Common myeloid progenitor, CD34-positive (primary cell): ENCODE data around the gene TICAM1.
"Not testable (repeated sequence)": the region's sequence is repeated elsewhere in the genome, so short reads cannot be mapped to it uniquely, and the experiment has no call there.

Experiments
- CTCF ChIA-PET: fragments of 350-600 bp; sonication (Branson Sonifier 250); formaldehyde crosslinking; loops from one replicate; lab custom pipeline; 2021; ENCODE audit warnings: antibody characterized with exemption; lab: Charles Lee
- POLR2A ChIA-PET: fragments of 350-600 bp; sonication (Branson Sonifier 250); formaldehyde crosslinking; loops from one replicate; lab custom pipeline; 2021; ENCODE audit warnings: antibody characterized with exemption; lab: Charles Lee
- DNase-seq, 3 donors: peaks; one replicate each; pipeline versions ENCODE4 v3.0.0 to v3.0.0-alpha.2; 2013
- H3K27ac ChIP-seq, 2 experiments: 1 replicate in 1 of 2; 2 replicates in 1 of 2; pipeline ENCODE4 v1.7.0; 2013; ENCODE audit warnings: inconsistent platforms in 2 of 2, low read length in 2 of 2, mild to moderate bottlenecking in 2 of 2, low read depth in 1 of 2, moderate library complexity in 1 of 2; ENCODE audit not compliant: severe bottlenecking in 2 of 2, insufficient read depth in 1 of 2, poor library complexity in 1 of 2
- H3K27me3 ChIP-seq, 5 experiments: replicated peaks in 2 of 5; 1 replicate in 3 of 5; 2 replicates in 2 of 5; pipeline versions ENCODE4 v1.6.1 to v1.7.0; 2013; ENCODE audit warnings: low read length in 4 of 5, mild to moderate bottlenecking in 2 of 5, moderate library complexity in 2 of 5, inconsistent platforms in 1 of 5; ENCODE audit not compliant: insufficient read depth in 5 of 5, control insufficient read depth in 4 of 5
- H3K36me3 ChIP-seq, 4 experiments: 1 replicate in 2 of 4; 2 replicates in 2 of 4; pipeline versions ENCODE4 v1.6.1 to v1.7.0; 2013; ENCODE audit warnings: low read length in 3 of 4, control low read depth in 1 of 4, mild to moderate bottlenecking in 1 of 4; ENCODE audit not compliant: control insufficient read depth in 4 of 4, insufficient read depth in 4 of 4
- H3K4me1 ChIP-seq, 4 experiments: 1 replicate in 3 of 4; 2 replicates in 1 of 4; pipeline versions ENCODE4 v1.6.1 to v1.7.1; 2013; ENCODE audit warnings: low read length in 3 of 4, mild to moderate bottlenecking in 3 of 4, control low read depth in 1 of 4, inconsistent platforms in 1 of 4, moderate library complexity in 1 of 4; ENCODE audit not compliant: control insufficient read depth in 4 of 4, insufficient read depth in 4 of 4; ENCODE audit errors: control extremely low read depth in 1 of 4
- H3K4me3 ChIP-seq, 7 experiments: 1 replicate in 4 of 7; 2 replicates in 3 of 7; pipeline versions ENCODE4 v1.5.1 to v1.7.0; 2013; ENCODE audit warnings: mild to moderate bottlenecking in 7 of 7, low read length in 6 of 7, moderate library complexity in 6 of 7, inconsistent platforms in 2 of 7, low read depth in 2 of 7, control low read depth in 1 of 7; ENCODE audit not compliant: insufficient read depth in 4 of 7, control insufficient read depth in 1 of 7; ENCODE audit errors: extremely low read depth in 1 of 7
- H3K9me3 ChIP-seq, 5 experiments: 1 replicate in 4 of 5; 2 replicates in 1 of 5; pipeline versions ENCODE4 v1.6.1 to v1.7.1; 2013; ENCODE audit warnings: low read length in 4 of 5, mild to moderate bottlenecking in 2 of 5, inconsistent platforms in 1 of 5, low read depth in 1 of 5, moderate library complexity in 1 of 5; ENCODE audit not compliant: control insufficient read depth in 4 of 5, insufficient read depth in 2 of 5; ENCODE audit errors: control extremely low read depth in 1 of 5
- WGBS: methylation state at CpG from one replicate; pipeline ENCODE4 v1.1.5; 2013; ENCODE audit not compliant: insufficient coverage; 5-methylcytosine and 5-hydroxymethylcytosine counted together

Gene TICAM1

DNA sequence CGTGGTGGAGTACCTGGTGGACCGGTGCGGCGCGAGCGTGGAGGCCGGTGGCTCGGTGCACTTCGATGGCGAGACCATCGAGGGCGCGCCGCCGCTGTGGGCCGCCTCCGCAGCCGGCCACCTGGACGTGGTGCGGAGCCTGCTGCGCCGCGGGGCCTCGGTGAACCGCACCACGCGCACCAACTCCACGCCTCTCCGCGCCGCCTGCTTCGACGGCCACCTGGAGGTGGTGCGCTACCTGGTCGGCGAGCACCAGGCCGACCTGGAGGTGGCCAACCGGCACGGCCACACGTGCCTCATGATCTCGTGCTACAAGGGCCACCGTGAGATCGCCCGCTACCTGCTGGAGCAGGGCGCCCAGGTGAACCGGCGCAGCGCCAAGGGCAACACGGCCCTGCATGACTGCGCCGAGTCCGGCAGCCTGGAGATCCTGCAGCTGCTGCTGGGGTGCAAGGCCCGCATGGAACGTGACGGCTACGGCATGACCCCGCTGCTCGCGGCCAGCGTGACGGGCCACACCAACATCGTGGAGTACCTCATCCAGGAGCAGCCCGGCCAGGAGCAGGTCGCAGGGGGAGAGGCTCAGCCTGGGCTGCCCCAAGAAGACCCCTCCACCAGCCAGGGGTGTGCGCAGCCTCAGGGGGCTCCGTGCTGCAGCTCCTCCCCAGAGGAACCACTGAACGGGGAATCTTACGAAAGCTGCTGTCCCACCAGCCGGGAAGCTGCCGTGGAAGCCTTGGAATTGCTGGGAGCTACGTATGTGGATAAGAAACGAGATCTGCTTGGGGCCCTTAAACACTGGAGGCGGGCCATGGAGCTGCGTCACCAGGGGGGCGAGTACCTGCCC, 39.3 kb downstream of the TICAM1 start:
- Histone ChIP-seq H3K4me3 (peak overlapping the region; percentile 64 to 90 (median 83)), H3K27ac (peak overlapping the region; percentile 89 to 96), H3K36me3 (peaks cover 2 to 37% (median 24%) of the 10 kb centered on the region in 4 experiments), H3K4me1 (peaks cover 0 to 26% (median 16%) of the 10 kb centered on the region in 4 experiments)
- DNase-seq = peak in 1 of 3 donors; percentile 46
- CTCF ChIA-PET = interaction anchor here (1.0 to 5.9 kb wide), 7 partner anchors 10 to 68 kb away, joined by 3 to 35 read pairs (median 7); partner anchors contain the start of gene DPP9
- POLR2A ChIA-PET = interaction anchor here (1.8 kb wide), 1 partner anchor 9 kb away, joined by 4 read pairs; no protein-coding TSS in a partner anchor
- H3K9me3 ChIP-seq, H3K27me3 ChIP-seq: not testable (repeated sequence)
- WGBS = 16% methylated on average over 66 of the region's 75 CpGs

DNA sequence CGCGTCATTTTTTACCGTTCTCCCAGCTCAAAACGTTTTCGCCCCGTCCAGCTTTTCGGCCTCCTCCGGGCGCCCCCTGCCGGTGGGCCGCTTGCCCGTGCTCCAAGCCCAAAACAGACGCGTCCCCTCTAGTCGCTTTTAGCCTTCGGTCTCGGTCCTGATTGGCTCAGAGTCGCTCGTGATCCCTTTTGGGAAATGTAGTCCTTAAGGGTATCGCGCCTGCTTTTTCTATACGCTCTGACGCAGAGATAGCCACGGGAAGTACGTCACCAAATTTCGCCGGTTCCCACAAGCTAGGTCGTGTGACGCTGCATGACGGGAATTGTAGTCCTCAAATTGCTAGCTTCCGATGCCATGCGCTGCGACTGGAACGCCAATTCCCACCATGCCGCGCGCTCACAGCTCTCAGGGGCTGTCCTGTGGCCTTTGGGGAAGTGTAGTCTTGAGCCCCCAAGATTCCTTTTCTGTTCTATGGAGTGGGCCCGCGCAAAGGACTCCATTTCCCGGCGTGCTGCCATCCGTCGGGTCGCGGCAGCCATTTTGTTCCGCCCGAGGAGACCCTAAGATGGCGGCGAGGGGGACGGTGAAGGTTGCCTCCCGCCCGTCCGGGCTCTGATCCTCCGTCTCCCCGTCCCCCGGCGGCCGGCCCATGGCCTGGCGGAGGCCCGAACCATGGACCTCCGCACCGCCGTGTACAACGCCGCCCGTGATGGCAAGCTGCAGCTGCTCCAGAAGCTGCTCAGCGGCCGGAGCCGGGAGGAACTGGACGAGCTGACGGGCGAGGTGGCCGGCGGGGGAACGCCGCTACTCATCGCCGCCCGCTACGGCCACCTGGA, 40.1 kb downstream of the TICAM1 start, which contains the start of gene FEM1A:
TSS of gene FEM1A (plus strand) at position 552 of the 836 bp plus-strand sequence. CDS start at position 673, 121 bp downstream.
- Histone ChIP-seq H3K9me3 (no peaks in the 10 kb centered on the region), H3K27me3 (peaks cover 0 to 3% (median 2%) of the 10 kb centered on the region in 5 experiments), H3K36me3 (peaks cover 2 to 31% (median 21%) of the 10 kb centered on the region in 4 experiments), H3K4me1 (peaks cover 0 to 26% (median 16%) of the 10 kb centered on the region in 4 experiments), H3K4me3 (peak within 1 kb of the TSS; percentile 64 to 90 (median 83)), H3K27ac (peak within 1 kb of the TSS; percentile 89 to 96)
- CTCF ChIA-PET = interaction anchor here (0.6 to 5.9 kb wide), 14 partner anchors 9 to 80 kb away, joined by 3 to 35 read pairs (median 4); partner anchors contain the start of gene DPP9
- POLR2A ChIA-PET = interaction anchor here (1.2 to 1.8 kb wide), 2 partner anchors 10 to 68 kb away, joined by 4 to 5 read pairs; partner anchors contain the start of gene DPP9
- WGBS = 0% methylated on average over 66 of the region's 80 CpGs
- peak; percentile 100 for DNase-seq

GRCh38 chr19:4786412-4787016, 45.0 kb downstream of the TICAM1 start:
- H3K36me3 ChIP-seq, H3K4me3 ChIP-seq, H3K4me1 ChIP-seq, DNase-seq, POLR2A ChIA-PET, H3K27ac ChIP-seq, H3K9me3 ChIP-seq: not testable (repeated sequence)
- peaks cover 0 to 27% (median 3%) of the 10 kb centered on the region in 5 experiments for H3K27me3 ChIP-seq
- 91% methylated on average over 5 of the region's 6 CpGs for WGBS
- CTCF ChIA-PET = interaction anchor here (0.9 kb wide), 1 partner anchor 49 kb away, joined by 4 read pairs; no protein-coding TSS in a partner anchor

GRCh38 chr19:4781801-4782200, 49.7 kb downstream of the TICAM1 start:
- H3K36me3 ChIP-seq = no peaks in the 10 kb centered on the region
- no peak overlapping the region for H3K4me3 ChIP-seq
- H3K27me3 ChIP-seq = peaks cover 0 to 24% (median 2%) of the 10 kb centered on the region in 5 experiments
- H3K27ac ChIP-seq = no peak overlapping the region
- H3K4me1 ChIP-seq = peaks cover 0 to 3% (median 0%) of the 10 kb centered on the region in 4 experiments
- DNase-seq = no peak
- WGBS = 60% methylated on average over 1 of the region's 3 CpGs
- POLR2A ChIA-PET = interaction anchor here (0.7 kb wide), 1 partner anchor 356 kb away, joined by 4 read pairs; no protein-coding TSS in a partner anchor
- H3K9me3 ChIP-seq = peaks cover 0 to 4% (median 2%) of the 10 kb centered on the region in 5 experiments
- CTCF ChIA-PET = interaction anchor here (1.2 kb wide), 1 partner anchor 9 kb away, joined by 6 read pairs; the partner anchor contains the start of gene FEM1A

DNA sequence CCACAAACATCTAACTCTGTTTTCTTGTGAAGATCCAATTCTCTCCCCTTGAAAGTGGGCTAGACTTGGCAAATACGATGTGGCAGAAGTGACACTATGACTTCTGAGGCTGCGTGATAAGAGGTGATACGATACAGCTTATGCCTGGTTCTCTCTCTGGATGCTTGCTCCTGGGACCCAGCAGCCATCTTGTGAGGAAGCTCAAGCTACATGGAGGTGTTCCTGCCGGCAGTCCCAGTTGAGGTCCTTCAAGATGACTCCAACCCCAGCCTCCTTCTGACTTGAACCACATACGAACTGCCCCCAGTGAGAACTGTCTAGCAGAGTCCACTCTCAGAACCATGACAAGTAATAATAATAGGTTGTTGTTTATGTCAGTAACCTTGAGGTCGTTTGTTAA, 50.7 kb downstream of the TICAM1 start:
- Histone ChIP-seq H3K9me3 (peaks cover 0 to 5% (median 4%) of the 10 kb centered on the region in 5 experiments), H3K27ac (no peak overlapping the region), H3K27me3 (peaks cover 0 to 19% (median 1%) of the 10 kb centered on the region in 5 experiments), H3K4me1 (peaks cover 0 to 3% (median 0%) of the 10 kb centered on the region in 4 experiments), H3K36me3 (no peaks in the 10 kb centered on the region), H3K4me3 (no peak overlapping the region)
- WGBS = 96% methylated on average over 4 of the region's 6 CpGs
- CTCF ChIA-PET = interaction anchor here (1.1 to 1.3 kb wide), 2 partner anchors 48 to 50 kb away, joined by 3 read pairs; no protein-coding TSS in a partner anchor
- no peak for DNase-seq
- POLR2A ChIA-PET = no interaction called here

DNA sequence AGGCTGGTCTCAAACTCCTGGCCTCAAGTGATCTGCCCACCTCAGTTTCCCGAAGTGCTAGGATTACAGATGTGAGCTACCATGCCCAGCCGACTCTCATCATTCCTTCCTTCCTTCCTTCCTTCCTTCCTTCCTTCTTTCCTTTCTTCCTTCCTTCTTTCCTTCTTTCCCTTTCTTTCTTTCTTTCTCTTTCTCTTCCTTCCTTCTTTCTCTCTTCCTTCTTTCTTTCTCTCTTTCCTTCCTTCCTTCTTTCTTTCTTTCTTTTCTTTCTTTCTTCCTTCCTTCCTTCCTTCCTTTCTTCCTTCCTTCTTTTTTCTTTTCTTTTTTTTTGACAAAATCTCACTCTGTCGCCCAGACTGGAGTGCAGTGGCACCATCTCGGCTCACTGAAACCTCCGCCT, 53.4 kb downstream of the TICAM1 start:
- H3K9me3 ChIP-seq, H3K4me3 ChIP-seq, H3K27me3 ChIP-seq, H3K4me1 ChIP-seq, POLR2A ChIA-PET, H3K27ac ChIP-seq, DNase-seq, H3K36me3 ChIP-seq: not testable (repeated sequence)
- WGBS = 82% methylated on average over 3 of the region's 5 CpGs
- CTCF ChIA-PET = interaction anchor here (1.2 kb wide), 2 partner anchors 13 to 45 kb away, joined by 3 to 4 read pairs; partner anchors contain the start of gene FEM1A
